VCaP (cell line): ENCODE results near the gene MCF2.

ENCODE experiments used
- H3K27ac ChIP-seq: fragments of 450-650 bp; 2 replicates; pipeline ENCODE4 v1.5.1; 2017
- CTCF ChIP-seq: fragments of 450-650 bp; conservative IDR thresholded peaks from 2 replicates; pipeline ENCODE4 v1.5.1; 2017; ENCODE audit warnings: mild to moderate bottlenecking, moderate library complexity

The MCF2 gene

GRCh38 chrX:139533444-139533843 lies 174.5 kb downstream of the MCF2 start:
- no peak for TF ChIP-seq CTCF
- H3K27ac ChIP-seq, result no peak overlapping the region

GRCh38 chrX:139532834-139533233 lies 175.1 kb downstream of the MCF2 start:
- no peak overlapping the region for H3K27ac ChIP-seq

More at GRCh38 chrX:139532834-139533233, 175.1 kb downstream of the MCF2 start:
- no peak for TF ChIP-seq CTCF
